Esophagus squamous epithelium (tissue), 4 donors: ENCODE results near the gene APLN.

Source experiments
- CTCF ChIP-seq, 6 experiments: fragments of 450-650 bp in 4 of 6; fragments of 200-600 bp in 2 of 6; sonication (generic) in 2 of 6; IDR thresholded peaks; one replicate each; pipeline ENCODE4 v1.5.1; 2016 to 2019; ENCODE audit warnings: antibody characterized with exemption in 6 of 6, mild to moderate bottlenecking in 4 of 6, moderate library complexity in 4 of 6
- POLR2A ChIP-seq, 4 donors: fragments of 450-650 bp; IDR thresholded peaks; one replicate each; pipeline ENCODE4 v1.6.1; 2017; ENCODE audit warnings: antibody characterized with exemption in 4 of 4, mild to moderate bottlenecking in 4 of 4, moderate library complexity in 3 of 4

DNA sequence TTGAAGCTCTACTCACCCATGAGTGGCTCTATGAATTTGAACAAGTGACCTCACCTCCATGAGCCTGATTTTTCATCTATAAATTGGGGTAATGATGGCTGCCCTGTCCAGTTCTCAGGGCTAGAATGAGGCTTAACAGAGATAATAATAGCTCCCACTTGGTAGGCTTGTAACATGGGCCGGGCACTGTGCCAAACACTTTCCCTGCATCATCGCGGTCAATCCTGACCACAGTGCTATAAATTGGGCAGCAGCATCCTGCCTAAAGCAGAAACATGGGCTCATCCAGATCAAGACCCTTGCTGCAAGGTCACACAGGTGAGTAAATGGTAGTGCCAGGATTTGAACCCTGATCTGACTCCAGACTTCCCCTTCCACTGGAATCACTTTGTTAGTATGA lies 12.8 kb downstream of the APLN start:
- TF ChIP-seq POLR2A (IDR thresholded peaks at IDR 0.05): no peak
- no peak for TF ChIP-seq CTCF (IDR thresholded peaks at IDR 0.05)
